Activated T-cell treated with anti-CD3 and anti-CD28 coated beads, Interleukin-2, amount 50 U/mL, for 48 hours (primary cell): ENCODE measurements around the gene PSMA2.

Source experiments
- DNase-seq, 2 experiments: peaks; one replicate each; pipeline ENCODE4 v3.0.0-alpha.2; 2020

PSMA2 gene

DNA sequence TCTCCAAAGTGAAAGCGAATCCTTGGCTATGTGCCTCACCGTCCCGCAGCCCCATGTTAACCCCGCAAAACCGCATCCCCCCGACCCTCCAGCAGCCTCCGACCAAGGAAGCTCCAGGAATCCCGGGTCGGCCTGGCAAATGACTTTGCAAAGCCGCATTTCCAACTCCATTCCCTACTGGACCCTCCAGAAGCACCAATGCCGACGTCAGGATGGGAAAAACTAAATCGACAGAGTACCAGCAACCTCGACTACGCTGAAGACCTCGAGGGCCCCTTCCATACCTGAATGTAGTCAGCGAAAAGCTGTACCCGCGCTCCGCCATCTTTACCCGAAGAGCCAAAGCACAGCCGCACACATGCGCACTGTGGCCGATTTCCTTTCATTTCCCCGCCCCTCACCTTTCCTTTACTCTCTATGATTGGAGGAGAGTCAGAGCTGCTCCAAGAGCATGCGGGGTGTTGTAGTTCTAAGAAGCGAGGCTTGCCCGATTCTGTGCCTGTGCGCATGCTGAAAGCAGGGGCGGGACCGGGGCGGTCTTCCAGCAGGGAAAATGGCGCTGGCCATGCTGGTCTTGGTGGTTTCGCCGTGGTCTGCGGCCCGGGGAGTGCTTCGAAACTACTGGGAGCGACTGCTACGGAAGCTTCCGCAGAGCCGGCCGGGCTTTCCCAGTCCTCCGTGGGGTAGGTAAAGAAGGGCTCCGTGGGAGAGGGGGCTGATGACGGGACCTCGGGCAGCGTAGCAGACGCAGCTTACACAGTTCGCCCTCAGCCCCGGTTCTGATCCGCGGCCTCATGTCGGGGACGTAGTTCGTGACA, at the start of gene PSMA2, which contains the start of gene MRPL32:
TSS of gene PSMA2 (minus strand) at position 341 of the 818 bp plus-strand sequence. CDS start at position 325, 16 bp downstream.
TSS of gene MRPL32 (plus strand) at position 543 of the 818 bp plus-strand sequence. CDS start at position 554, 11 bp downstream.
- peak; percentile 91 to 94 for DNase-seq

DNA sequence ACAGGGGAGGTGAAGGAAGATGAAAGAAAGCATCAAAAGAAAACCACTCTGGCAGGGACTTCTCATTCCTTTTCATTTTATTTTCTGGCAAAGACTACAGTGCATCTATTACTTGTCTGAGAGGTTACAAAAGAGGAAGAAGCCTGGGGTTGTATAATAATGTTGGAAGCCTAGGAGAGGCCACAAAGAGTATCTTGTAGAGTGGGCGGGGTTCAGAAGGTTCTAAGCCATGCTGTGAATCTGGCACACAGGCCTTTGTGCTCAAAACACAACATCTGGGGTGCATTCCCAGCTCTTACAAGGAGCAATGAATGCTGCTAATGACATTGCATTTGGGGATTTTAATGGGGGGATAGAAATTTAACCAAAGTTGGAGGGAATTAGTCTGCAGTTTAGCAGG, 49.6 kb upstream of the PSMA2 start:
- DNase-seq = no peak

- DNase-seq = no peak
These were observed 48.5 kb upstream of the PSMA2 start for GRCh38 chr7:42980514-42980913.

GRCh38 chr7:42980084-42980483, 48.1 kb upstream of the PSMA2 start:
- no peak for DNase-seq

- no peak for DNase-seq
These were observed 46.5 kb upstream of the PSMA2 start for GRCh38 chr7:42978496-42978895.

DNA sequence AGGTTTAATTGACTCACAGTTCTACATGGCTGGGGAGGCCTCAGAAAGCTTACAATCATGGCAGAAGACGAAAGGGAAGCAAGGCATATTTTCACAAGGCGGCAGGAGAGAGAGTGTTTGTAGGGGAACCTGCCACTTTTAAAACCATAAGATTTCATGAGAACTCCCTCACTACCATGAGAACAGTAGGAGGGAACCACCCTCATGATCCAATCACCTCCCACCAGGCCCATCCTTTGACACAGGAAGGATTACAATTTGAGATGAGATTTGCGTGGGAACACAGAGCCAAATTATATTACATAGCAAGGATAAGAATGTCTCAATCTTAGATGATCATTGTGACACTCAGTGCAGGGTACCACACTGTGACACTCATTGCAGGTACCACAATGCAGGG, 44.4 kb upstream of the PSMA2 start:
- no peak for DNase-seq

DNA sequence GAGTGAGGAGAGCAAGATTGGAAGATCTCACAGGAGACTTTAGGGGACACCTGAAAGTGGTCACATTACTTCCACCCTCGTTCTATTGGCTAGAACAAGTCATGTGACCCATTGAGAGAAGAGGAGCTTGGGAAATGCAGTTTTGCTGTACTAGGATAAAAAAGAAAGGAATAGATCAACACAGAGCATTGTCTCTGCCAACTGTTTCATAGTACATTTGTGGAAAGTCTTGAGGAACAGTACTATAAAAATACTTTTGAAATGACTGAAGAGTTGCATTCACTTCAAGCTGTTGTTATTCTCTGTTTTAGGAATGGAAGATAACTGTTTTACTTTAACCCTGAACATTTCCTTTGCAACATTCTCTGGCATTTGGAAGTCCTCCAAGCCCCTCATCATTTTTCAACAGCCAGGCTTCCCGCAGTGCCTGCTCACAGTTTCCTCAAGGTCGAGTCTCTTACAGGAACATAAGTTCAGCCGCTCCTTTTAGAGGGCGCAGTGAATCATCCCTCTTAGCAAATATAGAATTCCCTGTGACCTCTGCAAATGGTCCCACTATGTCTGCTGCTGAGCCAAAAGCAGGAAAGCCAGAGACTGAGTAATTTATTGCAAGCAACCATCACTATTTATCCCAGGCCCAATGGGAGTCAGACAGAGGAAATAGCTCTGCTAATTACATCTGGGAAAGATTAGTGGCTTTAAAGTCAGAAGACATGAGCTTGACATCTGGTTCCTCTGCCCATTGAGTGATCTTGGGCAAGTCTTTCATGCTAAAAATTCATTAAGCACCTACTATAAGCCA, 40.9 kb upstream of the PSMA2 start:
- no peak for DNase-seq

- DNase-seq = no peak
These were observed 35.4 kb upstream of the PSMA2 start for GRCh38 chr7:42967391-42967790.

DNA sequence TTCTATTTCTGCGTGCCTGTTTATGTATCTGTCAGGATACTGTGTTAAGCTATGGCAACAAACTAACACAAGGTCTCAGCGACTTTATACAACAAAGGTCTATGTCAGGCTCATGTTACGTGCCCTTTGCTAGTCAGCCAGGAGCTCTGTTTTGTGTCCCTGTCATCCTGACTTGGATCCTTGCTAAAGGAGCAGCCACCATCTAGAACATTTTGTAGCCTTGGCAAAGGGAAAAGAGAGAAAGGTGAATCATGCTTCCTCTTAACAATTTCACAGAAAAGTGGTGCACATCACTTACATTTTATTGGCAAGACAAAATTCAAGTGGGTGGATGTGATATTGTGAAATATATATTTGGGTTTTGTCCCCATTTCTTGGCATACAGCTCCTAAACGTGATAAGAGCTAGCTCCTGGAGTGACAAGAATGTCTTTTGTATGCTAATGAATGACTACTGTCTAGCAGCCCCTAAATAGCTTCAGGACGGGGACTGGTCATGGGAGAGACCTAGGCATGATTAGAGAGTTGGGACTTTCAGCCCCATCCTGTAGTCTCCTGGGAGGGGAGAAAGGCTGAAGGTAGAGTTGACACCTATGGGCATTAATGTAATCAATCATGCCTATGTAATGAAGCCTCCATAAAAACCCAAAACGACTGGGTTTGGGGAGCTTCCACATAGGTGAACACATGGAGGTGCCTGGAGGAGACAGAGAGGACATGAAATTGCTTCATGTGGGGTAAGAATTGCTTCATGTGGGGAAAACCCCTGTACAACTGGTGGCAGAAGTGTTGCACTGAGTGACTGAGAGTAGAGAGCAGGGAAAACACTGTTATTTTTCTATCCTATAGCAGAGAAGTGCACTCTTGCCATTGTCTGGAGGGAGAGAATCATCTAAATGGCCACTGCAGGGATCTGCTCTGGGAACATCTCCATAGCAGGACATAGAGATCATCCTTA, 33.2 kb upstream of the PSMA2 start:
- no peak for DNase-seq

- DNase-seq = no peak
These were observed 32.3 kb upstream of the PSMA2 start for GRCh38 chr7:42964293-42964692.

- DNase-seq = no peak
These were observed 29.2 kb upstream of the PSMA2 start for GRCh38 chr7:42961170-42961569.

- DNase-seq = no peak
These were observed 28.8 kb upstream of the PSMA2 start for GRCh38 chr7:42960762-42961161.

DNA sequence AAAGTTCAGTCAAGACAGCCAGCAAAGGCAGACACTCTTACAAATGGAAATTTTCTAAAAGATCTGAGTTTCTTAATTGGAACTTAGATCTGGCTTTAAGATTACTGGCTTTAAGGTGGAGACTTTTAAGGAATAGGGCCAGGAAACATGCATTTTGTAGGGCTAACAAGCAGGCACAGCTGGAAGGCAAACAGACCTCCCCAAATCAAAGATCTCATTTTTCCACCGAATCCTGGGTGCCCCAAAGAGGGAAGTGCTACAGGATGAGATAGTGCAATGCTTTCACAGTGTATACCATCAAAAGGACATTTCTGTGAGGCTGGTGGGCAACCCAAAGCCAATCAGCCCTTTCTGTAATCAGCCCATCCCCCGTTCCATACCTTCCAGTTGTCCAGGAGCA, 27.6 kb upstream of the PSMA2 start:
- DNase-seq = no peak

- no peak for DNase-seq
These were observed 24.1 kb upstream of the PSMA2 start for GRCh38 chr7:42956062-42956461.

GRCh38 chr7:42953994-42954393, 22.0 kb upstream of the PSMA2 start:
- no peak for DNase-seq

DNA sequence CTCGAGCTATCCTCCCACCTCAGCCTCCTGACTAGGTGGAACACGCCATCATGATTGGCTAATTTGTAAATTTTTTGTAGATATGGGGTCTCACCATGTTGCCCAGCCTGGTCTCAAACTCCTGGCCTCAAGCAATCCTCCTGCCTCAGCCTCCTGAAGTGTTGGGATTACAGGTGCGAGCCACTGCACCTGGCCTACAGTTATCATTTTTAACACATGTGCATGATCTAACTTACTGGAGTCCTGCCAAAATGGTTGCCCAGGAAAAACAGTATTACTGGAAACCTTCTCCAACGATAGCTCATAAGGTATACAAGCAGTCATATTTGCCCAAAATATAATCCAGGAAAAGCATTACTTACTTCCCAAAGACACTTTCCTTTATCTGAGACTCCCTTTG, 20.4 kb upstream of the PSMA2 start:
- no peak for DNase-seq

- DNase-seq = no peak
These were observed 18.4 kb upstream of the PSMA2 start for GRCh38 chr7:42950417-42950816.

DNA sequence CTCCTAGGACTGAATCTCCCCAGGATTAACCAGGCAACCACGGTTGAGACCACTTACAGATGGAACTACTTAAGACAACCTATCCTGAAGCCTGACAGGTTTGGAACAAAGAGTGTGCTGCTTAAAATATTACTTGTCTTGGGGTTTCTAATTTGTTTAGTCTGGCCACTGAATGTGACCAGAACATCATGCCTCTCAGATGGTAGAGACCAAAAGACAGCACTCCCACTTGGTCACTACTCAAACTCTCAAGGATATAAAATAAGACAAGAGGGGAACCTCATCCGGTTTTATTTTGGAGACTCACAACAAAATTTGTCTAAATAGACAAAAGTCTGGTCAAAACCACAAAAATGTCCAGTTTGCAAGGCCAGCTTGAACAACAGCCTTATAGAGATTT, 15.5 kb upstream of the PSMA2 start:
- no peak for DNase-seq

GRCh38 chr7:42946627-42946950, 14.6 kb upstream of the PSMA2 start:
- DNase-seq = no peak

- DNase-seq = no peak
These were observed 14.1 kb upstream of the PSMA2 start for GRCh38 chr7:42945821-42946626.

DNA sequence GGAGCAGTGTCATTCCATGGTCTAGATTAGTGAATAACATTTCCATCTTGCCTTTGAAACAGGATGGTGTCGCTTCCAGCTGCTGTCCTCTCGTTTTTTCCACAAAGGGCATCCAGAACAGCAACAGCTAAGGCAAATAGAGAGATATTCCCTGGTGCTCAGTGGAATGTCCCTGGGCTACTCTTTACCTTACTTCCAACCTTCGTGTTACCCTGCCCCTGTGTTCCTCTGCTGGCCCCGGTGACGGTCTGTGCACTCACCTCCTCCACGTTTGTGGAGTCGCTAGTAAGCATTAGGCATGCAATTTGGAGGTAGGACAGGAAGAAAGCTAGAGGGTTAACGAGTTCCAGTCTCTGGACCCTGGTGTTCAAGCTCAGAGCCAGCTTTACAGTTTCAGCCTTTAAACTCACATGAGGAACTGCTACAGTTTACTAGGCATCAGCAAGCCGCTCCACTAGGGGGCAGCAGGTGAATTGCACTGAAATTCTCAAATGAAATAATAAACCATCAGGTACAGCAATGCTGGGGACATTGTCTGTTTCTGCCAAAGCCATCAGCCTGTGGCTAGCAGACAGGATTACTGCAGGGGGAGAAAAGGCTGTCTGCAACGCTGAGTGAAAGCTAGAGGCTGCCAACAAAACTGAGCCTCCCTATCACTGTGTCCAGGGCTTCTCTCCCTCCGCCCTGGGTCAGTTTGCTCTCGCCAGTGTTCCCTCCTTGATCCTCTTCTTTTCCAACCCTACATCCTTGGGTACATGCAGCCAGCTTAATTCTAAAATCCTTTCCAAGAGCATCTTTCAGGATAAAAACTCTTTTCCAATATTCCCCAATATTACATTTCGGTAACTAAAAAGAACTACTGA, 9.2 kb upstream of the PSMA2 start:
- DNase-seq = peak; percentile 82 to 83
